Kidney glomerular epithelial cell (primary cell): ENCODE measurements around the gene CREBL2.
A peak's percentile ranks its signal among the peaks of the same experiment; 100 is the strongest.
"Not testable (repeated sequence)": the region's sequence is repeated elsewhere in the genome, so short reads cannot be mapped to it uniquely, and the experiment has no call there.

Source experiments
- DNase-seq: peaks from one replicate; lab custom pipeline; 2025; lab: John Stamatoyannopoulos, UW

CREBL2 gene

GRCh38 chr12:12636641-12637040, 25.0 kb downstream of the CREBL2 start:
- DNase-seq = no peak

- not testable (repeated sequence) for DNase-seq
Measured at GRCh38 chr12:12639995-12640394, 28.3 kb downstream of the CREBL2 start.

- DNase-seq = no peak
Measured at GRCh38 chr12:12641650-12642049, 30.0 kb downstream of the CREBL2 start.

- no peak for DNase-seq
Measured at GRCh38 chr12:12642916-12643315, 31.2 kb downstream of the CREBL2 start.

- DNase-seq = no peak
Measured at GRCh38 chr12:12645485-12645884, 33.8 kb downstream of the CREBL2 start.

GRCh38 chr12:12645968-12646367, 34.3 kb downstream of the CREBL2 start:
- DNase-seq = peak; percentile 71

GRCh38 chr12:12646483-12647072, 34.9 kb downstream of the CREBL2 start:
- no peak for DNase-seq

GRCh38 chr12:12648284-12648683, 36.6 kb downstream of the CREBL2 start:
- DNase-seq = no peak

GRCh38 chr12:12648951-12649650, 37.4 kb downstream of the CREBL2 start:
- no peak for DNase-seq

- DNase-seq = no peak
Measured at GRCh38 chr12:12651752-12652151, 40.1 kb downstream of the CREBL2 start.

GRCh38 chr12:12652704-12653103, 41.0 kb downstream of the CREBL2 start:
- not testable (repeated sequence) for DNase-seq

- DNase-seq = no peak
Measured at GRCh38 chr12:12653922-12654321, 42.2 kb downstream of the CREBL2 start.

- no peak for DNase-seq
Measured at GRCh38 chr12:12654691-12655460, 43.2 kb downstream of the CREBL2 start.

GRCh38 chr12:12660201-12660600, 48.5 kb downstream of the CREBL2 start:
- DNase-seq = no peak

GRCh38 chr12:12661086-12661856, 49.6 kb downstream of the CREBL2 start:
- DNase-seq = peak; percentile 36

- DNase-seq = no peak
Measured at GRCh38 chr12:12663644-12664294, 52.1 kb downstream of the CREBL2 start.

- no peak for DNase-seq
Measured at GRCh38 chr12:12665194-12665593, 53.5 kb downstream of the CREBL2 start.

- DNase-seq = no peak
Measured at GRCh38 chr12:12668005-12668404, 56.3 kb downstream of the CREBL2 start.

GRCh38 chr12:12669020-12669419, 57.3 kb downstream of the CREBL2 start:
- no peak for DNase-seq

- DNase-seq = peak; percentile 61
Measured at GRCh38 chr12:12671850-12672660, 60.4 kb downstream of the CREBL2 start.

GRCh38 chr12:12673296-12673695, 61.6 kb downstream of the CREBL2 start:
- DNase-seq = no peak
